ENCODE data around the gene TEX53. TPM values are rescaled to one million over a fixed set of nuclear protein-coding genes. Genes with fewer than 3 reads are reported as not detected.

The TEX53 gene
- polyA plus RNA-seq, 1 of the 3 experiments (the other 2 are of a cell fraction) = not detected

DNA sequence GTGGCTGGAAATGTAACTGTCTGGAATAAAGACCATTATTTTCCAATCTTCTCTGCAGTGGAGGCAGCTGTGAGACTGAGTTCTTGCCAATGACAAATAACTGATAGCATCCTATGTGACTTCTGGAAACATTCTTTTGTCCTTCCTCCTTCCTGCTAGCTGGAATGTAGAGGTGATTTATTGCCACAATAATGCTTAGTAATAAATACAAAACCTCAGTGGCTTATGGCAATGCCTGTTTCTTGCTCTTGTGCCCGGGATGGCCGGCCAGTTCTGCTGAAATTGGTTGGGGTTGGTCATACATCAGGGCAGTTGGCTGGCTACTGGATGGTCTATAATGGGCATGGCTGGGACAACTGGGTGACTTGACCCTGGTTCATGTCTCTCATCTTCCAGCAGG is 36.5 kb upstream of the TEX53 start:
- no peak overlapping the region for H3K4me3 ChIP-seq (ENCODE audit: low read depth in 2 of 2, low read length in 1 of 2)
- no peaks in the 10 kb centered on the region for H3K36me3 ChIP-seq (replicated peaks in 1 of 2; ENCODE audit: control insufficient read depth in 1 of 2, insufficient read depth in 2 of 2, low read length in 1 of 2)
- H3K9ac ChIP-seq = peak overlapping the region; percentile 22
- DNase-seq = no peak
- ChIA-PET POLR2A (no interaction called here), CTCF (interaction anchor here (0.9 to 4.5 kb wide), 2 partner anchors 13 to 217 kb away, joined by 3 to 26 read pairs; partner anchors contain the start of gene TEX48)
- no peaks in the 10 kb centered on the region for H4K20me1 ChIP-seq (ENCODE audit: insufficient read depth)
- no peaks in the 10 kb centered on the region for H3K27me3 ChIP-seq (ENCODE audit: insufficient read depth)
- H3K27ac ChIP-seq (ENCODE audit: low read depth in 2 of 2, low read length in 1 of 2) = peak overlapping the region; percentile 81 to 95; a peak in 3 of 4 replicates
- H3F3A ChIP-seq (replicated peaks; ENCODE audit: insufficient read depth) = peaks cover 35% of the 10 kb centered on the region
- no peaks in the 10 kb centered on the region for H3K9me2 ChIP-seq
- peak overlapping the region; percentile 51 for H3K4me2 ChIP-seq
- no peaks in the 10 kb centered on the region for H3K79me2 ChIP-seq (ENCODE audit: insufficient read depth)
- H2AFZ ChIP-seq (ENCODE audit: low read depth) = peak overlapping the region; percentile 39; the same call in 1 of the 2 replicates
- H3K4me1 ChIP-seq (ENCODE audit: control insufficient read depth in 1 of 2, insufficient read depth in 2 of 2, low read depth in 1 of 2, low read length in 1 of 2) = peaks cover 0 to 50% of the 10 kb centered on the region in 2 experiments
- WGBS (ENCODE audit: low lambda C conversion rate) = 16% methylated on average over 2 of the region's 2 CpGs
- no peaks in the 10 kb centered on the region for H3K9me3 ChIP-seq
- TF ChIP-seq, protein P1, sequence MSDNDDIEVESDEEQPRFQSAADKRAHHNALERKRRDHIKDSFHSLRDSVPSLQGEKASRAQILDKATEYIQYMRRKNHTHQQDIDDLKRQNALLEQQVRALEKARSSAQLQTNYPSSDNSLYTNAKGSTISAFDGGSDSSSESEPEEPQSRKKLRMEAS (IDR thresholded peaks at IDR 0.05; ENCODE audit: low read depth) = 0 out of 2 replicates have a peak, but pooled peaks have one; percentile 16
- TF ChIP-seq TCF12 (IDR thresholded peaks at IDR 0.05) (peak; percentile 97), RFX5 (IDR thresholded peaks at IDR 0.05; ENCODE audit: low read length) (no peak), POLR2AphosphoS5 (IDR thresholded peaks at IDR 0.05; ENCODE audit: low read depth, low read length) (peak; percentile 71), CHD2 (IDR thresholded peaks at IDR 0.05; ENCODE audit: low read length, partially characterized antibody) (no peak), EP300 (IDR thresholded peaks at IDR 0.05; ENCODE audit: borderline replicate concordance in 1 of 2, low read depth in 1 of 2, low read length in 1 of 2) (peak; percentile 53 to 98), FOSL2 (IDR thresholded peaks at IDR 0.05; ENCODE audit: borderline replicate concordance, low read depth) (peak; percentile 82), RAD21 (IDR thresholded peaks at IDR 0.05; ENCODE audit: low read length) (no peak), TEAD4 (IDR thresholded peaks at IDR 0.05; ENCODE audit: borderline replicate concordance, insufficient read depth) (peak; percentile 97), MEF2A (IDR thresholded peaks at IDR 0.05; ENCODE audit: borderline replicate concordance, low read depth) (0 out of 2 replicates have a peak, but pooled peaks have one; percentile 40), NFIC (IDR thresholded peaks at IDR 0.05; ENCODE audit: borderline replicate concordance) (peak; percentile 92), JUND (IDR thresholded peaks at IDR 0.05) (peak; percentile 92), RXRA (IDR thresholded peaks at IDR 0.05; ENCODE audit: borderline replicate concordance, low read depth) (peak; percentile 90; the same call in 1 of the 2 replicates), FOXM1 (IDR thresholded peaks at IDR 0.05; ENCODE audit: low read depth) (peak; percentile 88; the same call in 1 of the 2 replicates), SMC3 (IDR thresholded peaks at IDR 0.05; ENCODE audit: low read depth, low read length) (no peak), GABPA (IDR thresholded peaks at IDR 0.05; ENCODE audit: low read depth) (0 out of 2 replicates have a peak, but pooled peaks have one; percentile 13)
- TF ChIP-seq, protein P2, sequence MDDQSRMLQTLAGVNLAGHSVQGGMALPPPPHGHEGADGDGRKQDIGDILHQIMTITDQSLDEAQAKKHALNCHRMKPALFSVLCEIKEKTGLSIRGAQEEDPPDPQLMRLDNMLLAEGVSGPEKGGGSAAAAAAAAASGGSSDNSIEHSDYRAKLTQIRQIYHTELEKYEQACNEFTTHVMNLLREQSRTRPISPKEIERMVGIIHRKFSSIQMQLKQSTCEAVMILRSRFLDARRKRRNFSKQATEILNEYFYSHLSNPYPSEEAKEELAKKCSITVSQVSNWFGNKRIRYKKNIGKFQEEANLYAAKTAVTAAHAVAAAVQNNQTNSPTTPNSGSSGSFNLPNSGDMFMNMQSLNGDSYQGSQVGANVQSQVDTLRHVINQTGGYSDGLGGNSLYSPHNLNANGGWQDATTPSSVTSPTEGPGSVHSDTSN (IDR thresholded peaks at IDR 0.05) = peak; percentile 98
- TF ChIP-seq, protein P3, sequence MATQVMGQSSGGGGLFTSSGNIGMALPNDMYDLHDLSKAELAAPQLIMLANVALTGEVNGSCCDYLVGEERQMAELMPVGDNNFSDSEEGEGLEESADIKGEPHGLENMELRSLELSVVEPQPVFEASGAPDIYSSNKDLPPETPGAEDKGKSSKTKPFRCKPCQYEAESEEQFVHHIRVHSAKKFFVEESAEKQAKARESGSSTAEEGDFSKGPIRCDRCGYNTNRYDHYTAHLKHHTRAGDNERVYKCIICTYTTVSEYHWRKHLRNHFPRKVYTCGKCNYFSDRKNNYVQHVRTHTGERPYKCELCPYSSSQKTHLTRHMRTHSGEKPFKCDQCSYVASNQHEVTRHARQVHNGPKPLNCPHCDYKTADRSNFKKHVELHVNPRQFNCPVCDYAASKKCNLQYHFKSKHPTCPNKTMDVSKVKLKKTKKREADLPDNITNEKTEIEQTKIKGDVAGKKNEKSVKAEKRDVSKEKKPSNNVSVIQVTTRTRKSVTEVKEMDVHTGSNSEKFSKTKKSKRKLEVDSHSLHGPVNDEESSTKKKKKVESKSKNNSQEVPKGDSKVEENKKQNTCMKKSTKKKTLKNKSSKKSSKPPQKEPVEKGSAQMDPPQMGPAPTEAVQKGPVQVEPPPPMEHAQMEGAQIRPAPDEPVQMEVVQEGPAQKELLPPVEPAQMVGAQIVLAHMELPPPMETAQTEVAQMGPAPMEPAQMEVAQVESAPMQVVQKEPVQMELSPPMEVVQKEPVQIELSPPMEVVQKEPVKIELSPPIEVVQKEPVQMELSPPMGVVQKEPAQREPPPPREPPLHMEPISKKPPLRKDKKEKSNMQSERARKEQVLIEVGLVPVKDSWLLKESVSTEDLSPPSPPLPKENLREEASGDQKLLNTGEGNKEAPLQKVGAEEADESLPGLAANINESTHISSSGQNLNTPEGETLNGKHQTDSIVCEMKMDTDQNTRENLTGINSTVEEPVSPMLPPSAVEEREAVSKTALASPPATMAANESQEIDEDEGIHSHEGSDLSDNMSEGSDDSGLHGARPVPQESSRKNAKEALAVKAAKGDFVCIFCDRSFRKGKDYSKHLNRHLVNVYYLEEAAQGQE (IDR thresholded peaks at IDR 0.05; ENCODE audit: low read depth, low read length) = 0 out of 2 replicates have a peak, but pooled peaks have one; percentile 30
- TF ChIP-seq, protein P4, sequence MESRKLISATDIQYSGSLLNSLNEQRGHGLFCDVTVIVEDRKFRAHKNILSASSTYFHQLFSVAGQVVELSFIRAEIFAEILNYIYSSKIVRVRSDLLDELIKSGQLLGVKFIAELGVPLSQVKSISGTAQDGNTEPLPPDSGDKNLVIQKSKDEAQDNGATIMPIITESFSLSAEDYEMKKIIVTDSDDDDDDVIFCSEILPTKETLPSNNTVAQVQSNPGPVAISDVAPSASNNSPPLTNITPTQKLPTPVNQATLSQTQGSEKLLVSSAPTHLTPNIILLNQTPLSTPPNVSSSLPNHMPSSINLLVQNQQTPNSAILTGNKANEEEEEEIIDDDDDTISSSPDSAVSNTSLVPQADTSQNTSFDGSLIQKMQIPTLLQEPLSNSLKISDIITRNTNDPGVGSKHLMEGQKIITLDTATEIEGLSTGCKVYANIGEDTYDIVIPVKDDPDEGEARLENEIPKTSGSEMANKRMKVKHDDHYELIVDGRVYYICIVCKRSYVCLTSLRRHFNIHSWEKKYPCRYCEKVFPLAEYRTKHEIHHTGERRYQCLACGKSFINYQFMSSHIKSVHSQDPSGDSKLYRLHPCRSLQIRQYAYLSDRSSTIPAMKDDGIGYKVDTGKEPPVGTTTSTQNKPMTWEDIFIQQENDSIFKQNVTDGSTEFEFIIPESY (IDR thresholded peaks at IDR 0.05; ENCODE audit: borderline replicate concordance, low read depth) = peak; percentile 62; the same call in 1 of the 2 replicates
